Activated T-helper 9 cell treated with anti-CD3 and anti-CD28 coated beads, Interleukin-2, amount 50 U/mL, for 16 hours (primary cell): ENCODE measurements around the gene C19orf85.
"Not testable (repeated sequence)": the region's sequence is repeated elsewhere in the genome, so short reads cannot be mapped to it uniquely, and the experiment has no call there.

Experiments
- DNase-seq: peaks from one replicate; pipeline ENCODE4 v3.0.0-alpha.2; 2020; ENCODE audit warnings: low read depth

Gene C19orf85

DNA sequence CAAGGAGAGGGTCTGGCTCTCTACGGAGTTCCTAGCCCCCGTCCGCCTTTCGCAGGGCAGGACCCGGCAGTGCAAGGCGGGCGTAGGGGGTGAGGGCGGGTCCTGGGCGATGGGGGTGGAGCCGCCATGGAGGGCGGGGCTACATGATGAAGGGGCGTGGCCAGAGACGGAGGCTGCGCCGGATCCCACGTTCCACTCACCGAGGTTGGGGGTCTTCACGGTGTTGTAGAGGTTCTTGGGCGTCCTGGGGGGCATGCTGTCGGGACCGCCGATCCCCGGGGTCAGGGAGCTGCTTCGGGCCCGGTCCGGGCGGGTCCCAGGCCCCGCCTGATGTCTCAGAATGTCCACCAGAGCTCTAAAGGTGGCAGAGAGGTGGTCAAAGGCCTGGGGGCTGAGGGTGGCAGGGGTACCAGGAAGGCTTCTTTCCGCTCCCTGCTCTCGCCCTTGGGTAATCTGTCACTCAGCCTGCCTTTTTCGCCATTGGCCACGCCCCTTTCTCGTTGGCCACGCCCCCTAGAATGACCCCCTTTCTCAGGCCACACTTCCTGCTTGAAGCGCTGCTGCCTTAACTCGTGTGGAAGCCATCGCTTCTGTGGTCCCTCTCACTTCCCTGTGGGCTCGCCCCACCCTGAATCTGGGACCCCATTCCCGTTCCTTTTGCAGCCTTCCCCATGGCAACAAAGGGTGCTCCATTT is 24.0 kb downstream of the C19orf85 start:
- no peak for DNase-seq

DNA sequence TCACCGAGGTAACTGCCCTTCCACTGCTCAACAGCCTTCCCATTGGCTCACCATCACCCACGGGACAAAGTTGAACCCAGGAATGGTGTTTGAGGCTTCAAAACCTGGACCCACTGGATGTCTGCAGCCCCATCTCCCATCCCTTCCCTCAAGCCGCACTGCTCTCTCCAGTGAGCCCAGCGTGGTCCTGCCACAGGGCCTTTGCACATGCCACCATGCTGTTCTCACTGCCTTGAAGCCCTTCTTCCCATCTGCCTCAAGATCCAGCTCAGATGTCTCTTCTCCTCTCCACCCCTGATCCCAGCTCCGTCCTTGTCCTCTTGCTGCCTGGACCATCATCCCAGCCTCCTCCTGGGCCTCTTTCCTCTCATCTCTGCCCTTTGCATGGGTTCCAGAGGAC is 25.5 kb downstream of the C19orf85 start:
- no peak for DNase-seq

DNA sequence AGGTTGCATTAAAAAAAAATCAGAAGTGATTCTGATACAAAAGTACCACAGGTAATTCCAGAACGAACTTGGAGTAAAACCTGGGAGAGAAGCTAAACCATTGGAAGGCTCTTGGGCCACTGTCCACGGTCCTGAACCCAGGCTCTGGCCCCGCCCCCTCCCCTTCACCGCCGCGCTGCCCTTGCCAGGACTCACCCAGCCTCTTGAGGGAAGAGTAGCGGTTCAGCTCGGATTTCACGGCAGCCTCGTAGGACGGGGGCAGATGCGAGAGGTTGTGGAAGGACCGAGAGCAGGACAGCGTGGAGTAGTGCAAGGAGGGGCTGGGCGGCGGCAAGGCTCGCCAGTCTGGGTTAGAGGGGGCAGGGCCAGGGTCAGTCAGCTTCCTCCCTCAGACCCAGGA is 27.1 kb downstream of the C19orf85 start:
- no peak for DNase-seq

DNA sequence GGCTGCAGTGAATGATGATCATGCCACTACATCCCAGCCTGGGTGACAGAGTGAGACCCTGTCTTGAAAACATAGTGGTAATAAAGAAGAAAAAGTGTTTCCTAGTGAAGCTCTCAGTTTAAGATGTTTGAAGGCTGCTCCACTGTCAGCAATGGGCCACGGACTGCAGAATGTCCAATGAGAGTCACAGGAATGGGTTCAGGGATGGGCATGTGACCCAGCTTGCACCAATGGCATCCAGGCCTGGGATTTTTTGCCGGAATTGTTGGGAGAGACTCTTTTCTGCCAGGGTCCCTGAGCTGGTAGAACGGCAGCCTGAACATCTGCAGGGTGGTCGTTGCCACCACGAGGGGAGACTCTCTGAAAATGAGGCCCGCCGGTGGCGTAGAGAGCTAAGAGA is 27.7 kb downstream of the C19orf85 start:
- no peak for DNase-seq

DNA sequence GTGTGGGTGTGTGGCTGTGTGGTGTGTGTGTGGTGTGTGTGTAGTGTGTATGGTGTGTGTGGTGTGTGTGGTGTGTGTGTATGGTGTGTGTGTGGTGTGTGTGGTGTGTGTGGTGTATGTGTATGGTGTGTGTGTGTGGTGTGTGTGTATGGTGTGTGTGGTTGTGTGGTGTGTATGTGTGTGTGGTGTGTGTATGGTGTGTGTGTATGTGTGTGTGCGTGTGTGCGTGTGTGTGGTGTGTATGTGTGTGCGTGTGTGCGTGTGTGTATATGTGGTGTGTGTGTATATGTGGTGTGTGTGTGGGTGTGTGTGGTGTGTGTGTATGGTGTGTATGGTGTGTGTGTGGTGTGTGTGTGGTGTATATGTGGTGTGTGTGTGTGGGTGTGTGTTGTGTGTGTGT is 29.5 kb downstream of the C19orf85 start:
- no peak for DNase-seq

DNA sequence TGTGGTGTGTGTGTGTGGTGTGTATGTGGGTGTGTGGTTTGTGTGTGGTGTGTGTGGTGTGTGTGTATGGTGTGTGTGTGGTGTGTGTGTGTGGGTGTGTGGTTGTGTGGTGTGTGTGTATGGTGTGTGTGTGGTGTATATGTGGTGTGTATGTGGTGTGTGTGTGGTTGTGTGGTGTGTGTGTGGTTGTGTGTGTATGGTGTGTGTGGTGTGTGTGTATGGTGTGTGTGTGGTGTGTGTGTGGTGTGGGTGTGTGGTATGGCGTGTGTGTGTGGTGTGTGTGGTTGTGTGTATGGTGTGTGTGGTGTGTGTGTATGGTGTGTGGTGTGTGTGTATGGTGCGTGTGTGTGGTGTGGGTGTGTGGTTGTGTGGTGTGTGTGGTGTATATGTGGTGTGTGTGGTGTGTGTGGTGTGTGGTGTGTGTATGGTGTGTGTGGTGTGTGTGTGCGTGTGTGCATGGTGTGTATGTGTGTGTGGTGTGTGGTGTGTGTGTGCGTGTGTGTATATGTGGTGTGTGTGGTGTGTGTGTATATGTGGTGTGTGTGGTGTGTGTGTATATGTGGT is 30.1 kb downstream of the C19orf85 start:
- DNase-seq, result no peak

DNA sequence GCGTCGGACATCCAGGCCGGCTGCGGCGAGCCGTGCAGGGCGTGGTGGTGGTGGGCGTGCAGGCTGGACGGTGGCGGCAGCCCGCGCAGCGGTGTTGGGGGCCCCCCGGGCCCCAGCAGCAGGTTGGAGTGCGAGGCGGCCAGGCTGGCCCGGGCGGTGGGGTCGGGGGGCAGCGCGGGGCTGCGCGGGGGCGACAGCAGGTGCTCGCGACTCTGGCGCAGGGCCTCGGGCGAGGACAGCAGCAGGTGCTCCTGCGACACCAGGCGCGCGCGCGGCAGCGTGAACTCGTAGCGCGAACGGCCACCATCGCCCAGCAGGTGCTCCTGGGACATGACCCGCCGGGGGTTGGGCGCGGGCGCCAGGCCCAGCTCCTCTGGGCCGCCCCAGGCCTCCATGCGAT is 31.3 kb downstream of the C19orf85 start:
- no peak for DNase-seq

DNA sequence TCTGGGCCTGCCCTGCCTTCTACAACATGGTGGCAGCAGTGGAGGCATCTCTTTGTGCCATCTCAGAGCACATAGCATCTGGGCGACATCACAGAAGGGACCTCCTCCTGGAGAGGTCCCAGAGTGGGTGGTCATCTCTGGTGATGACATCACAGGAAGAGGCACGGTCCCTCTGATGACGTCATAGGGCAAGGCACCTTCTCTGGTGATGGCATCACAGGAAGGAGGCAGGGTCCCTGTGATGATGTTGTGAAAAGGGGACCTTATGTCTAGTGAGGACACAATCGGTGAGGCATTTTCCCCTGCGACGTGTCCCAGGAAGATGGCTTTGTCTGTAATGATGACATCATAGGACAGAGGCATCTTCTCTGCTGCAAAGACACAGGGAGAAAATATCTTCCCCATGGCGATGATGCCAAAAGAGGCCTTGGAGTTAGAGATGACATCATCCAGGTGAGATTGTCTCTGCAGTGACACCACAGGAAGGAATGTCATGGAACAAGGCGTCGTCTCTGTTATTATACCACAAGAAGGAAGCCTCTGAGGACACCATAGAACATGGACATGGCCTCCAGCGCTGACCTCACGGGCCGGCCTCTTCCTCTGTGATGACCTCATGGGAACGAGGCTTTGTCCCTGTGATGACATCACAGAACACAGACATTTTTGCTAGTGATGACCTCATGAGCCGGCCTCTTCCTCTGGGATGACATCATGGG is 32.2 kb downstream of the C19orf85 start:
- no peak for DNase-seq

DNA sequence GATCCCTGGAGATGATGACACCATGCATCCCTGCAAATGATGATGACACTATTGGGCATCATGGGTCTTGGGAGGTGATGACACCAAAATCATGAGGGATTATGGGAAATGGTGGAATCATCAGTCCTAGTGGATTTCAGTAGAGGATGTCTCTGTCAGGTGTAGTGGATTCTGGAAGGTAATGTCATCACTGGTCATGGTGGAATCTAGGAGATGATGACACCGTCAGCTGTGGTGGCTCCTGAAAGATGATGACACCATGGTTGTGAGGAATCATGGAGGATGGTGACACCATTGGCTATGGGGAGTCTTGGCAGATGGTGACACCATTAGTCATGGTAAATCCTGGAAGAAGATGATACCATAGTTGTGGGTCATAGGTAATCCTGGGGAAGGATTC is 33.4 kb downstream of the C19orf85 start:
- no peak for DNase-seq

DNA sequence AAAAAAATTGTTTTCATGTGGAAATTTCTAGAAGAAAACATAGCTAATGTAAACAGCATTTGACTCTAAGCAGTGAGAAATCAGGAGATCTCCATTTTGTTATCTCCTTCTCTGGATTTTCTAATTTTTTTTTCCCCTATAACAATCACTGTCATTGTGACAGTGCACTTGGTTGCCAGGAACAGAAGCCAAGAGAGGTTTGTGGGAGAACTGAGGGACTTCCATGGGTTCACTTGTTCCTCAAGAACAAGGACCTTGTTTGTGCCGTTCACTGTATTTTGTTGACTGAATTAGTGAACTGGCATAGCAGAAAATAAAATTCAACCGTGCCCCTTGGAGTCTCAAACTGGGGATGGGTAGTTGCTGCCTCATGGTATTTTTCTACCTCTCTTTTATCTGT is 38.5 kb downstream of the C19orf85 start:
- DNase-seq, result no peak

DNA sequence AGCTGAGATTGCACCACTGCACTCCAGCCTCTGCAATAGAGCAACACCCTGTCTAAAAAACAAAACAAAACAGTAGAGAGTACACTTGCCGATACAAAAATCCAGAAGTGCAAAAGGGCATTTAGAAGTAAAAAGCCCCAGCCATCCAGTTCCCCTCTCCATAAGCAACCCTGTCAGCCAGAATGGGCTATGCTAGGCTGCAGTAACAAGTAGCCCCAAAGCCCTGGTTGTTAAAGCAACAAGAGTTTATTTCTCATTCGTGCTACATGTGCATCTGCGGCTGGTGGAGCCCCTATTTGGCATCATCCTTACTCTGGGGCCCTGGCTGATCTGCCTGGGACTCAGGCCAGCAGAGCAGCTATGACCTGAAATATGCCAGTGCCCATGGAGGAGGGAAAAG is 40.0 kb downstream of the C19orf85 start:
- no peak for DNase-seq

DNA sequence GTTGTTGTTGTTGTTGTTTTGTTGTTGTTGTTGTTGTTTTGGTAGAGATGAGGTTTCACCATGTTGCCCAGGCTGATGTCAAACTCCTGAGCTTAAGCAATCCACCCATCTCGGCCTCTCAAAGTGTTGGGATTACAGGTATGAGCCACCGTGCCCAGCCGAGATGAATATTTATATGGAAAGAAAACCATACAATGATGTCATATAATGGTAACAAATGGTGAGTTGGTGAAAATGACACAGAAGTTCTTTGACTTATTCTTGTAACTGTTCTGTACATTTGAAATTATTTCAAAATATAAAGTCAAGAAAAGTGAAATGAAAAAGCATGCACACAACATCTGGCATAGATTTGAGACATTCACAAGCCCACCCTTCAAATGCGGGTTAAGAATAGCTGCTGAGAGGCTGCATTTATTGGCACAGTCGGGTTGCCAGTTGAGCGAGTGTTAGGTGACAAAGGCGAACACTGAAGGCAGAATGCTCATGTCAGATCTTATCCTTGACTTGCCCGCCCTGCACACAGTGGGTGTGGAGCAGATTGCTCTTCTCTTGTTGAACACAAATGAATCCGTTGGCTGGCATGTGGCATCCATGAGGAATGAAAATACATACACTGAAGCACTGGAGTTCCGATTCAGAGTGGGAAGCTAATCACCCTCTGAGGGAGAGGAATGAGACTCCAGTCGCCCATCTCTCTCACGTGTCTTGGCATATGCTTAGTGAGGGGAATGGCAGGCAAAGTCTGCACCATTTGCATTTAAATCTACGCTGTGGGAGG is 41.1 kb downstream of the C19orf85 start:
- DNase-seq, result no peak

DNA sequence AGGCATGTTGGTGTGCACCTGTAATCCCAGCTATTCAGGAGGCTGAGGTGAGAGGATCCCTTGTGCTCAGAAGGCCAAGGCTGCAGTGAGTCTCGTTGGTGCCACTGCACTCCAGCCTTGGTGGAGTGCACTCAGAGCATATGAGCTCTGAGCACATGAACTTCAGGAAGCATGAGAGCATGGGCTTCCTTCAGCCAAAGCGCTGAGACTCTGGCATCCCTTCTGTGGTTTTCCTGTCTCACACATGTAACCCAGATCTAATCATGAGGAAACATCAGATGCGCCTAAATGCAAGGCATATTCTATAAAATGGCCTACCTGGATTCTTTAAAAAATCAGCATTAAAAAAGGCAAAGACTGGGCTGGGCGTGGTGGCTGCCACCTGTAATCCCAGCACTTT is 43.3 kb downstream of the C19orf85 start:
- not testable (repeated sequence) for DNase-seq

DNA sequence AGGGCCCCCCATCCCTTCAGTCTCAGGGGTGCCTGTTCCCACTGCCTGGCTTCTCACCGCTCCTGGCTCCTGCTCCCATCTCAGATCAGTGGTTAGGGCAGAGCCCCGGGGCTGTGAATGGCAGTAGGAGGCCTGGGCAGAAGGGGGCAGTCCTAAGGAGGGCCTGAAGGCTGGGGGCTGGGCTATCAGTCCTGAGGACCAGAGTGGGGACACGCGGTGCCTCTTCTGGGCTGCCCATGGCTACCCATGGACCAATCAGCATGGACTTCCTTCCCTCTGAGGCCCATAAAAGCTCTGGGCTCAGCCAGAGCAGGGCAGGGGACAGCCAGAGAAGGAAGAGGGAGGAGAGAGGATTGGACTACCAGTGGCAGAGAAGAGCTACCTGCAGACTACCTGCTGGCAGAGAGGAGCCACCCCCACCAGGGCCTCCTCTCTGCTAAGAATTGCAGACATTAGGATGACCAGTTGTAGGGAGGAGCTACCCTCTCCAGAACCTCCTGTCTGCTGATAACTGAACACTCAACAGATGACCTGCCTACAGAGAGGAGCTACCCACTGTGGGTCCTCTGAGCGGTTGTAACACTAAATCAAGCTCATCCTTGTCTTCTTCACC is 44.8 kb downstream of the C19orf85 start:
- no peak for DNase-seq

DNA sequence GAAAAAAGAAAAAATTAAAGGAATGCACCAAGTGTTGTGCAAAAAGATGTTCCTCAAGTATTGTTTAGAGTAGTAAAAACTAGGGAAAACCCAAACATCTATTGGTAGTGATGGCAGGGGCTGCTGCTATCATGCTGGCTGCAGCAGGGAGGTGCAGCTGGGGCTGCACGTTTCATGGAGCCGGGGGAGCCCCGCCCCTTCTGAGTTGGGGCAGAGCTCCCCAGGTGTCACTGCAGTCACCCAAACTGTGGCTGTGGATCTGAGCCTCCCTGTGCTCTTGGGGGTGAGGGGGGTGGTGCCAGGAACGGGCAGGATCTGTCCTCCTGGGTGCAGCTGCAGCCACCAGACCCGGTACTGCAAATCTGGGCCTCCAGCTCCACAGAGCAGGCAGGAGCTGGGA is 45.4 kb downstream of the C19orf85 start:
- no peak for DNase-seq

DNA sequence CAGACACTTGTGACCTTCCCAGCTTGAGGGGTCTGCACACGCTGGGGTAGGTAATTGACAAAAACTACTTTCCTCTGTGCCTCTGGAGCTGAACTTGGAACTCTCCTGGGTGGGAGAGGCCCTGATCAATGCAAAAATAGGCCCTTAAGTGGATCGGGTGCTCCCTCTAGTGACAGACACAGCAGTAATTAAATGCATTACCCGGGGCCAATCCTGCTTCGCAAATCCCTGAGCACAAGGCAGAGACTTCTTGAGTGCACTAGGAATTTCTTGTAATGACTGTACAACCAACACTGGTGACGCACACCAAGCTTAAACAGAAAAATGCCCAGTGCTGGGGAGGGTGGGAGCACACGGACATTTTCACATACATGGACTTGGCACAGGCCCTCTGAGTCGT is 46.4 kb downstream of the C19orf85 start:
- DNase-seq, result no peak
